Suppressor macrophage treated with lipopolysaccharide for 1 hour (primary cell): ENCODE results near the gene TBL1X.

ENCODE experiments used
- DNase-seq, 3 donors: peaks; one replicate each; pipeline ENCODE4 v3.0.0-alpha.2; 2020 to 2022

TBL1X gene

DNA sequence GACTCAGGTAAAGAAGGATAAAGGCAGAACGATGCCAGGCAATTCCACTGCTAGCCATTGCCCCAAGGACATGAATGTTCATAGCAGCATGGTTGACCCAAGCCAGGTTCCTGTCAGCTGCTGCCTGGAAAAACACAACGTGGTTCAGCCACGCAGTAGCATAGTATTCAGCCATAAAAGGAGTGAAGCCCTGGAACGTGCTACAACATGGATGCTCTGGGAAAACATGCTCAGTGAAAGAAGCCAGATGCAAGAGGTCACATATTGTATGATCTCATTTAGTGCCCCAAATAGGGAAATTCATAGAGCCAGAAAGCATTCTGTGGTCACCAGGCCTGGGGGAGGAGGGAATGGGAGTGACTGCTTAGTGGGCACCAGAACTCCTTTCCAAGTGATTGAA lies 170.9 kb downstream of the TBL1X start:
- no peak for DNase-seq

DNA sequence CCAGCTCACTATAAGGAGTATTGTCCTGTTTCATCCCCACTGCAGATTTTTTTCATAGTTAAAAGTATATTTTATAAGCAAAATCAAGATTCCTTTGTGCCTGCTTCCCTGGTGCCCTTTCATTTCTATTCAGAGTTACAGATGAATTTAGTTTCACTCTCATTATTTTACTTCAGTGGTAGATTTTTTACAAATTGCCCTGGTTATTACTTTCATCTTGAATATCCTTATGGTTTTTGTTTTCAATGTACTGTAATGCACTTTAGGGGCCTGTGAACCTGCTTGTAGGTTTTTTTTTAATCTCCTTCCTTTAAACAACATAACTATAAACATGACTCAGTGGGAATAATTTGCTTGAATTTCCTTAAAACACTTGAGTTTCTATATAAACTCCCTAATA lies 174.0 kb downstream of the TBL1X start:
- DNase-seq = no peak

DNA sequence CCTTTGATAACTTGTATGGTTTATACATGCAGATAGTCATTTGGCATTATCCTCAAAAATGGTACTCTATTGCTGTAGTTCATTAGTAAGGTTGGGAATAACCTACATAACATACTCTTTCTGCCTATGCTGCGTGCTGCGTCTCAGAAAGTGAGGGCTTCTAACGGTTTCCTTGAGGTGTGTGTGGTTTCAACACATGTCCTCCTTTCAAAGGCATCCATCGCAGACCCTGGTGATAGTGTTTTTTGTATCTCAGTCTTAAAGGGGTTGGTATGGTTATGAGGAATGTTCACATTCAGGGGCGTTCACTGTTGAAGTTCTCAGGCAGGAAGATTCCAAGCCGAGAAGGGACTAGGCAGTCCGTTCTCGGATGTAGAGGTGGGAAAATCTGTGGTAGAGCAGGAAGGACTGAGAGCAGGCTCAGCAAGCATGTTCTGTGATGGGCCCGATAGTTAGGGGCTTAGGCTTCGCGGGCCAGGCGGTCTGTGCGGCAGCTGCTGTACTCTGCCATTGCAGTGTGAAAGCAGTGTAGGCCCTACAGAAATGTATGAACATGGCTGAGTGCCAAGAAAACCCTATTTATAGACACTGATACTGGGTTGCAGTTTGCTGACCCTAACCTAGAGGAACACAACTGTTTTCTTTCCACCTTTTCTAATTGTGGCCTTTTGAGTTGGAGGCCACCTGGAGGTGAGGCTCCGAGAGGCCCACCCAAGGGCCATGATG lies 177.6 kb downstream of the TBL1X start:
- DNase-seq = no peak

DNA sequence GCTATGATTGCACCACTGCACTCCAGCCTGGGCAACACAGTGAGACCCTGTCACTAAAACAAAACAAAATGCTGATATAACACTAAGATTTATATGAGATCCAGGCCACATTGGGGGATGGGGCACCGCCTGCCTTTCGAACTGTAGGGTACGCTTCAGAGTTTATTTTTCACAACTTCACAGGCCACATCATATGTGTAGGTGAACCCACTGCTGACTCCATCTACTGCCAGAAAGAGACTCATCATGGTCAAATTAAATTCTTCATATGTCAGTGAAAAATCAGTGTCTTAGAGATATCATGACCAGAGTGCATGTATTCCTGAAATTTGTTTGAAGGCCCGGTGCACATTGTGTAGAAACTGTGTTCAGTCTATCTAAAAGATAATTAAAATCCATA lies 178.9 kb downstream of the TBL1X start:
- DNase-seq = no peak

DNA sequence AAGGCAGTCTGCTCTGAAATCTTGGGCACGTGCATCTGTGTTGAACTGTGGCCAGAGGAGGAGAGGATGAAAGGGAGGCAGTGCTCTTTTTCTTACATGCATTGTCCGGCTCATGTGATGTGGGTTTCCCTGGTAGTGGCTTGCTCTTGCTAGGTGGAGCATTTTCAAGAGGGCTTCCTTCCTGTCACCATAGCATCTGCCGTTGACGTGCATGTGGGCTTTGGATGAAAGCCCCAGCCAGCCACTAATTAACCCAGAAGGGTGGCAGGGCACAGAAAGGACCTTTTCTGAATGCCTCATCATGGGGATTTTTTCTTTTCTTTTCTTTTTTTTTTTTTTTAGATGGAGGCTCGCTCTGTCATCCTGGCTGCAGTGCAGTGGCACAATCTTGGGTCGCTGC lies 179.5 kb downstream of the TBL1X start:
- peak in 1 of 3 donors; percentile 2 for DNase-seq

DNA sequence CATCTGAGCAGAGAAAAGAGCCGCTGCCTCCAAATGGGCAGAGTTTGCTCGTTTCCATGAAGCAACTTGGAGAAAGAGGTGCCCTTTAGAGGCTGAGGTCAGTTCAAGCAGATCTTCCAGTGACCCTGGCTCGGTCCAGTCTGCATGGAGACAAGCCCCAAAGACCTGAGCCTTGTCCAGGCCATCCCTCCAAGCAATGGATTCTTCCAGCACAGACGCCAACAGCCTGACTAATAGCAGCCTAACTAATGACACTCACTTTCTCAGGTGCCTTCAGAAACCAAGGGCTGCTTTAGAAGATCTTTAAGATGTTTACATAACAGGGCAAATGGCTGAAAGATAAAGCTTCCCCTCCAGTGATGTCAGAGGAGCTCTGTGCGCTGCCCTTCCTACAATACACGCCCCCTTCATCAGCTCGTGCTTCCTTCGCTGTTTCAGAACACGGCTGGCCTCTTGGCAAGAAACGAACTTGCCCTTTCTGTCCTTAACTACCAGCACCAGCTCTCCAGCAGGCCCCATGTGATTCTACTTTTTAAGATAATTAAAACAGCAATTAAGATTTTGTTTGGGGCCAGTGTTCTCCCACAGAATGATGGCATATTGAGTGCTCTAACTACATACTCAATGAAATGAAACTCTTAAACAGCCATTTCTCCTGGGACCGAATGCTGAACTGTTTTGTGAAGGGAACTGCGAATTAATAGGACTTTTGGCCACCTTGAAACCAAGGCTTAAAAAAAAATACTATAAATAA lies 181.8 kb downstream of the TBL1X start:
- no peak for DNase-seq

DNA sequence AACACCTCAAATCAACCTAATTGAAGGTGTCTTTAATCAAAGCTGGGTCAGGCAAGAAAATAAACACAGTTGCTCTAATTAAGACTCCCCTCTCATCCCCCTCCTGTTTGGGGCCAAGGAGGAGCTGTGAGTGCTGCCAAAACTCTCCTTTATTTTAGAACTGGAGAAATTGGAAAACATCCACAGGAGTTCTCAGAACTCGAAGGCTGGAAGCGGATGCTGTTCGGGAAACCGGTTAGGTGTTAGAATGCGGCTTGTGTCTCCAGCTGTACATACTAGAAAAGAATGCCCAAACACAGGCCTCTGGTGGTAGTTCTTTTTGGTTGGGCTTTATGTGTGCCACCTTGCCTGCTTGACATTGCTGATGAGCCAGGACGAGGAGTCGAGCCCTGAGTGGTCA lies 182.6 kb downstream of the TBL1X start:
- no peak for DNase-seq

DNA sequence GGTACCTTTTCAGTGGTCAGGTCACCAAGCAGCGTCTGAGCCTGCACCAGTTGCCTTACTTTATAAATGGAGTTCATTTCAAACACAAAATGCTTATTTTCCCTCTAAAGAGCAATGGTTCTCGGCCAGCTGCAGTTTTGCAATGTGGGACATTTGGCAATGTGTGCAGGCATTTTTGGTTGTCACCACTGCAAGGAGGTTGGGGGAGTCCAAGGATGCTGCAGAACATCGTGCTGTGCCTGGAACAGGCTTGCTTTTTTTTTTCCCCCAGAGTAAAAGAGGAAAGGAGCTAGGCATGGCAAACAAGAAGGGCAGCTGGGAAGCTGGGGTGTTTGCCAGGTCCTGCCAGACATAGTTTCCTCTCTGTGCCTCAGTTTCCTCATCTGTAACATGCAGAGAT lies 185.2 kb downstream of the TBL1X start:
- no peak for DNase-seq

DNA sequence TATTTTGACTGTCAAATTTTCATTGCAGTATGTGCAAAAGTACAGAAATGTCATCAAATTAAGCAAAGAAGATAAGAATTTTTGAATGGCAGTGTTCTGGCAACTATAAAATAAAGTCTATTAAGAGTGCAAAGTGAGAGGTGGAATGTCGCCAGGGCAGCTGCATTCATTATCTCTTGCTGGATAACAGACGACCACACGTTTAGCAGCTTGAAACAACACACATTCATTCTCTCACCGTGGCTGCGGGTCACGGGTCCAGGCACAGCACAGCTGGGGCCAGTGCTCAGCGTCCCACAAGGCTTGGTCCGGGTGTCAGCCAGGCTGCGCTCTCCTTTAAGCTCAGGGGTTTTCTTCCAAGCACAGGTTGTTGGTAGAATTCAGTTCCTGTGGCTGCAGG lies 186.9 kb downstream of the TBL1X start:
- no peak for DNase-seq

DNA sequence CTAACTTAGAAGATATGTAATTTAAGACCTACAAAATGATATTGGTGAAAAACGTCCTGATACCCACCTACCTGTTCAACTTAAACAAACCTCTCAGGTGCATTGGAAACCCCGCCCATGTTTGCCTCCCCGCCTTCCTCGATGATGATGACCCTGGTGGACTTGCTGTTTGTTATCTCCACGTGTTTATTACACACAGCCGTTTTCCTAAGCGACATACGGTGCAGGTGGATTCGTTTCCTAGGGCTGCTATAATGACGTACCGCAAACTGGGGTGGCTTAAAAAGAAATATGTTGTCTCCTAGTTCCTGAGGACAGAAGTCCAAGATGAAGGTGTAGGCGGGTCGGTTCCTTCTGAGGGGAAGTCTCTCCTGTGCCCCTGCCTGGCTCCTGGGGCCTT lies 190.1 kb downstream of the TBL1X start:
- DNase-seq = no peak

DNA sequence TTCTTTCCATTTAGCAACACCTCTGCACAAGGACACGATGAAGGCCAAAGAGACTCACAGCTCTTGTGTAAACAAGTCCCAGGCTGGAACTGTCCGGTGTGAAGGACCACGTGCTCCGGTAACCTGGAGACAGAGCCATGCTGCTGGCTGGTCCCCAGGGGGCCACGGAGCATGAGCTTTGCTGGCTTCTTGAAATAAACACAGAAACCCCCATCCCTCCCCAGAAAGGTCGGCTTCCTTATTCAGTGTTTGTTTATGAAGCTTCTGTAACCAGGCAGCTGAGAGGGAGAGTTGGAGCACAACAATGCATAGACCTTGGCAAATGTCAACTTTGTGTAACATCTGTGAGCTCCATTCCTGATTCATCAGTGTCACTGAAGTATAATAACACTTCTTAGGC lies 191.4 kb downstream of the TBL1X start:
- DNase-seq = no peak

DNA sequence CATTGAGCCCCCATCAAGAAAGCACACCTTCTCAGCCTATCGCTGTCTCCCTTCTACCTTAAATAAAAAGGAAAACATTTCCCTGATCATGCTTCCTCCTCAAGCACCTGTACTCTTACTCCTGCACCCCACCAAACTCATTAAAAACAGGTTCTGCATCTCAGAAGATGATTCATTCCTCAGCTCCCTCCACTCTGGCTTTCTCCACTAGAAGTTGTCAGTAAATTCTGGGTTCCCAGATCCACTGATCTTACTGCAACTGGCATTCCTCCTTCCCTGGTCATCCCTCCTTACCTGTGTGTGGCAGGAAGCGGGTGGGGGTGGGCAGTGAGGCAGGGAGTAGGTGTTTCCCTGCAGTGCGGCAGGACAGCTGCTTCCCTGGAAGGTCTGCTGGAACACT lies 192.0 kb downstream of the TBL1X start:
- no peak for DNase-seq

DNA sequence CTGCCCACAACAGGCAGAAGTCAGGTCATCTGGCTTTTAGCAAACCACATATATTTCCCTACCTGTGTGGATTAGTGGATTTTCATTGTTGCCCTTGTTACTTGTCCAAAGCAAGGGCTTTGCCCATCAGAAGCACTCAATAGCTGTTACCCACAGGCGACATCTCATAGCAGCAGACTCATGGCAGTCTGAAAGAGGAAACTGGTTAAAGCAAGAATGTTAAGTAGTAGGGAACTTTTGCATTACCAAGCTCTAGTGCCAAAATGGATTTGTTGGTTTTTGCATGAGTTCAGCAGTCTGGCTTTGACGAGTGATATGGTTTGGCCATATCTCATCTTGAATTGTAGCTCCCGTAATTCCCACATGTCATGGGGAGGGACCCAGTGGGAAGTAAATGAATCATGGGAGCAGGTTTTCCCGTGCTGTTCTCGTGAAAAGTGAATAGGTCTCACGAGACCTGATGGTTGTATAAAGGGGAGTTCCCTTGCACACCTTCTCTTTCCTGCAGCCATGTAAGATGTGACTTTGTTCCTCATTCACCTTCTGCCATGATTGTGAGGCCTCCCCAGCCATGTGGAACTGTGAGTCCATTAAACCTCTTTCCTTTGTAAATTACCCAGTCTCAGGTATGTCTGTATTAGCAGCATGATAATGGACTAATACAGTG lies 192.9 kb downstream of the TBL1X start:
- DNase-seq = no peak

DNA sequence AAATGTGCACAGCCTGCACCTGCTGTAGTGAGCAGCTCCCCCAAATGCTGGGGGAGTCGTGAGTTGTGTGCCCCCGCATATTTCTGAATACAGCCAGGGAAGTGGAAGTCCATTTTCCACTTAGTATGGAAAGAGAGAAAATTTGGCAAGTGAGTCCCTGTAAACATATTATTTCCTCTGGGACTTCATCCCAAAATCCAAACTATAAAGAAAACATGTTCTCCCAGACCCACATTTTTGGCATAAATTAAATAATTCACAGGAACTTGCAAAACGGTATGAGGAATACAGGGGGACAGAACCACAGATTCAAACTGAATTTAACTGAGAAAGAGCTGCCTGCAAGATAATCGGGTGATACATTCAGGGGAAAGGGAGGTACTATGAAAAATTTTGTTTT lies 193.6 kb downstream of the TBL1X start:
- DNase-seq = no peak

DNA sequence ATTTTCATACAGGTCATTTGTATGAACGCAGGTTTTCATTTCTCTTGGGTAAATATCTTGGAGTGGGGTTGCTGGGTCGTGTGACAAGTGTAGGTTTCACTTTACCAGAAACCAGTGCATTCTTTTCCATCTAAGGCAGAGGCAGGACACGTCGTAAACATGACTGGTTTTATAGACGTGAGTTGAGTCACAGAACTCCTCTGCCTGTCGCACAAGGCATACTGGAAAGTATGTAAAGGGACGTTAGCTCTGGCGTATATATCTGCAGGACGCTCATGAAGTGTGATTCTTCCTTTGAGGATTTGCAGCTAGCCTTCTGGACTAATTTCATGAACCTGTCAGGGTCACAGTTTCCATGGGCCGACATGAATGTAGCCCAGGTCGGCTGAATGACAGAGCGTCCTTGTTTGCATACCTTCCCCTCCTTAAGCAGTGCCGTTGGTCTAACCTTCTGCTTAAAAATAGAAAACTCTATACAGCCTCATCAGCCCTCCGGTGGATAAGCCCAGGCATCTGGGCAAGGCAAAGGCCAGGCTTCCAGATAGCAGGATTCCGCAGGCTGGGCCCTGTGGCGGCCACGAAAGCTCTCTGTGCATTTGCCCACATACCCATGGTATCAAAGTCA lies 194.8 kb downstream of the TBL1X start:
- no peak for DNase-seq

DNA sequence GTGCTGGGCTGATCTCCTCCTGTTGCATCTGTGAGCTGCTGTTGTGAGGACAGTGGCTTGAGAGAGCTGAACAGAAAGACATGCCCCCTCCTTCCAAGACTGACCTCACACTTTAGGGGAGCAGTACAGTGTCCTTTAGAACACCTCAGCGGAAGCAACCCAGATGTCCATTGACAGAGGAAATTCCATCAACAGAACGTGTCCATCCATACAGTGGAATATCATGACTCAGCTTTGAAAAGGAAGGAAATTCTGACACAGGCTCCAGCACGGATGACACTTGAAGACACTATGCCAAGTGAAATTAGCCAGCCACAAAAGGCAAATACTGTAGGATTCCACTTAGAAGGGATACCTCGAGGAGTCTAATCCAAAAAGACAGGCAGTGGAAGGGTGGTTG lies 197.3 kb downstream of the TBL1X start:
- no peak for DNase-seq

DNA sequence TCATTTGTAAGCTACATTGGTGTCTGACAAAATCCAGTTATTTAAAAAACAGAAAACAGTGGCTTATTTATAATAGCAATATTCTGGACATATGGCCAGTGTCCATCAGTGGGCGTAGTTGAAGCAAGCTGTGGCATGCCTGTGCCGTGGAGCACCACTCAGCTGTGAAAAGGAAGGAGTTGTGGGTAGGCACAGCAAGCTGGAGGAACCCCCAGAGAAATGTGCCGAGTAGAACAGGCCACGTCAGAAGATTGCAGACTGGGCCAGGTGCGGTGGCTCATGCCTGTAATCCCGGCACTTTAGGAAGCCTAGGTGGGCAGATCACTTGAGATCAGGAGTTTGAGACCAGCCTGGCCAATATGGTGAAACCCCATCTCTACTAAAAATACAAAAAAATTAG lies 198.4 kb downstream of the TBL1X start:
- no peak for DNase-seq

DNA sequence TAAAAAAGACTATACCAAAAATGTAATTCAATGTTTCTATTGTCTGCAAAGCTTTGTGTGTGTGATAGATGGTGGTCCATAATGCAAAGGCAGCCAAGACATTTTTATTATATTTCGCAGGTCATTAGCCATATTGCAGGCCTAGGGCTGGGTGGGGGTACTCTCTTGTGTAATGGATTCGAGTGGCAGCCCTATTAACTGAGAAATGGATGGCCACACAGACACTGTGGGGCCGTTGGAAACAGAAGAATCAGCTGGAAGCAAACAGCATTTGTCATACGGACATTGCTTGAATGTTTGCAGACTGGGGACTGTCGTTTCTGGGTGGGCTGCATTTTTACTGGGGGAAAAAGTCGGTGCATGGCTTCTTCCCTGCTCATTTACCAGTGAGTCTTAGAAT lies 199.4 kb downstream of the TBL1X start:
- no peak for DNase-seq

DNA sequence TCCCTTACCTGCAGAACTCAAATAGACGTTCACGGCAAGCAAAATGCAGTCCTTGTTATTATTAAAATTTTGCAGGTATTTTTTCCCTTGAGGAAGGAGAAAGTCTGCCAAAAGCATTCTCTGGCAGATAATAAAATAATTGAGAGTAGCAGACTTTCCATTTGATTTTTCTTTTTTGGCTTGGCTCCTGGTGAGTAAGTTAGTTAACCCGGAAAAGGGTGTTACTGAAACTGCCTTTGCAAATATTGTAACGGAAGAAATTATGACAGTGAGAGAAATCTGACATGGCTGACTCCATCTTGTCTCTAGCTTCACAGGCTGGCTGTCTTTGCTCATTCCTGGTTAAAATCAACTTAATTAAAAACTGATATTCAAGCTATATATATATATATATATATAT lies 200.3 kb downstream of the TBL1X start:
- no peak for DNase-seq

DNA sequence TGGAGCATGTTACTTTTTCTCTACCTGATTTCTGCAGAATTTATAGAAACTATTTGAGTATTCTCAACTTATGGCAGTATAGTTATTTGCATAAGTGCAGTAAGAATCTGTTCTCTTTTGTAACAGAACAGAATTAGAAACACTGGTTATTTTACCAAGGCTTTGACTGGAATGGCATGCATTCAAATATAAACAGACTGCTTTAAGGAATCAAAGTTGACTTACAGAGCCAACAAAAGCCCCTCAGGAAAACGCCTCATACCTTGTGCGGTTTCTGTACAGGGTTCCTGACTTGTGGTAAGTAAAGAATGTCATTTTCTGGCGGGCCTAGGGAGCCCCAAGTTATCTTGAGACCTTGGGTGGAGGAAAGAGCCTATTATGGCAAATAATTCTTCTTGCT lies 203.7 kb downstream of the TBL1X start:
- DNase-seq = no peak

DNA sequence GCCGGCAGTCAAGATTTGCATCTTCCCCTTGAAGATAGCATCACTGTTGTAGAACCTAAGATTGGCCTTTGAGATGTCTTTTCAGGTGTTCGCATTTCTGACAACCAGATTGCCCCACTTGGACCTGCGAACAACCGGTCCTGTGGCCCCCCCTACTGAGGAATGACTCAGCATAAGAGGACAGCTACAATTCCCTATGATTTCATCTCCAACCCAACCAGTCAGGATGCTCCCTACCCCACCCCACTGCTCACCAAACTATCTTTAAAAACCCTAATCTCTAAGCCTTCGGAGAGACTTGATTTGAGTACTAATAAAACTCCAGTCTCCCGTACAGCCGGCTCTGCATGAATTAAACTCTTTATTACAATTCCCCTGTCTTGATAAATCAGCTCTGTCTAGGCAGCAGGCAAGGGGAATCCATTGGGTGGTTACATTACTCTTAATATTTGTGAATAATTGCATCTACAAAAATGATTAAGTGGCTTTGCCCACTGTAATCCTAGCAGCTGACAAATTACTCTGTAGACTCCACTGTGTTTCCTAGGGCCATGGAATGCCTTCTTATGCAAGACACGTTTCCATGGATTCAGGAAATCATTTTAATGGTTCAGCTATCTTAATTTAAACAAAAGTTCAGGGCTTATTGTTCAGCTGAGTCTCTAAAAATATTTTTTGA lies 205.4 kb downstream of the TBL1X start:
- no peak for DNase-seq

DNA sequence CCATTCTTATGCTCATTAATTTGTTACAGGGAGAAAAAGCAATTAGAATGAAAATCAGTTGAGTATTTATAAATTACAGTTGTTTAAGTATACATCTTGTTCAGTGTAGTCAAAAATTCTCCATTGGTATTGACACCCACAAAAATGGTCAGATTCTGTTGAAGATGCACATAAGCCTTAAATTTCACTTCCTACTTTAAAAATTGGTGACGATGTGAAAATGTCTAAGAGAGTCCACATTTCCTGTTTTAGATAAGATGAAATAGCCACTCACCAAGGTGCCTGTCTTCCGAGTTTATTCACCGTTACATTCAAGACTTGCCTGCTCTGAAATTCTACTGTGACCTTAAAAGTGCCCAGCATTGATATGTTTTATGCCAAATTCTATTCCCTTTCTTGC lies 207.1 kb downstream of the TBL1X start:
- DNase-seq = peak in 2 of 3 donors; percentile 24 to 27

DNA sequence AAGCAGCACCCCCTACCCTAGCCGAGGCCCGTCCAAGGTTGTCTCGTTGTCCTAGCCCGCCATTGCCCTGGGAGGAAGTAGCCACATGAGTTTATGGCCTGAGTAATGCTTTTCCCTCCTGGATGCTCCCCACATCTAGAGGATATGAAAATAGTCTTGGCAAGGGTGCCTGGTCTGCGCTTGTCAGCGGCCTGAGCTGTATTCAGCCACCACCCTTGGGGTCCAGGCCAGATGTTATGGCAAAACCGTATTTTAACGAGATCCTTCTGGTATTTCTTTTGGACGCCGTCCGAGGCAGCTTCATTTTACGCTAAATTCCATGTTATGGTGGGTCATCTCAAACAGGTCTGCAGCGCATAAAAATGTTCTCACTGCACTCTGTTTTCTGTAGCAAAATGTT lies 211.4 kb downstream of the TBL1X start:
- no peak for DNase-seq
